Islet of Langerhans (tissue), 1 donor: Measurements from ENCODE around the gene SLC35F3.
"Not testable (repeated sequence)": the region's sequence is repeated elsewhere in the genome, so short reads cannot be mapped to it uniquely, and the experiment has no call there.

Source experiments
- FAIRE-seq: peaks from one replicate; lab custom pipeline; 2011; peaks lifted over from hg19 to GRCh38; lab: Jason Lieb, UNC

SLC35F3 gene

GRCh38 chr1:234148350-234148749 is 243.9 kb downstream of the SLC35F3 start:
- no peak for FAIRE-seq

- no peak for FAIRE-seq
Measured at GRCh38 chr1:234148816-234149215, 244.3 kb downstream of the SLC35F3 start.

- no peak for FAIRE-seq
Measured at GRCh38 chr1:234149217-234149616, 244.7 kb downstream of the SLC35F3 start.

- no peak for FAIRE-seq
Measured at GRCh38 chr1:234150892-234151291, 246.4 kb downstream of the SLC35F3 start.

- not testable (repeated sequence) for FAIRE-seq
Measured at GRCh38 chr1:234152344-234152743, 247.9 kb downstream of the SLC35F3 start.

- peak; percentile 82 for FAIRE-seq
Measured at GRCh38 chr1:234154320-234155251, 250.1 kb downstream of the SLC35F3 start.

- FAIRE-seq, result no peak
Measured at GRCh38 chr1:234162661-234163060, 258.2 kb downstream of the SLC35F3 start.

GRCh38 chr1:234163267-234163919 is 258.9 kb downstream of the SLC35F3 start:
- no peak for FAIRE-seq

GRCh38 chr1:234164098-234164709 is 259.7 kb downstream of the SLC35F3 start:
- FAIRE-seq, result no peak

- no peak for FAIRE-seq
Measured at GRCh38 chr1:234168061-234168724, 263.7 kb downstream of the SLC35F3 start.

- FAIRE-seq, result no peak
Measured at GRCh38 chr1:234169161-234169849, 264.8 kb downstream of the SLC35F3 start.

GRCh38 chr1:234170067-234170466 is 265.6 kb downstream of the SLC35F3 start:
- FAIRE-seq, result no peak

GRCh38 chr1:234170622-234171021 is 266.1 kb downstream of the SLC35F3 start:
- no peak for FAIRE-seq

GRCh38 chr1:234173968-234174367 is 269.5 kb downstream of the SLC35F3 start:
- no peak for FAIRE-seq

- FAIRE-seq, result no peak
Measured at GRCh38 chr1:234175363-234175762, 270.9 kb downstream of the SLC35F3 start.

- FAIRE-seq, result no peak
Measured at GRCh38 chr1:234176000-234176399, 271.5 kb downstream of the SLC35F3 start.

- FAIRE-seq, result not testable (repeated sequence)
Measured at GRCh38 chr1:234176847-234177246, 272.4 kb downstream of the SLC35F3 start.

GRCh38 chr1:234185438-234185837 is 281.0 kb downstream of the SLC35F3 start:
- FAIRE-seq, result no peak

GRCh38 chr1:234186037-234186688 is 281.7 kb downstream of the SLC35F3 start:
- no peak for FAIRE-seq

- FAIRE-seq, result no peak
Measured at GRCh38 chr1:234188454-234188792, 283.9 kb downstream of the SLC35F3 start.

- no peak for FAIRE-seq
Measured at GRCh38 chr1:234197839-234198238, 293.4 kb downstream of the SLC35F3 start.
